ENCODE measurements around the gene NFKB1.

The NFKB1 gene

DNA sequence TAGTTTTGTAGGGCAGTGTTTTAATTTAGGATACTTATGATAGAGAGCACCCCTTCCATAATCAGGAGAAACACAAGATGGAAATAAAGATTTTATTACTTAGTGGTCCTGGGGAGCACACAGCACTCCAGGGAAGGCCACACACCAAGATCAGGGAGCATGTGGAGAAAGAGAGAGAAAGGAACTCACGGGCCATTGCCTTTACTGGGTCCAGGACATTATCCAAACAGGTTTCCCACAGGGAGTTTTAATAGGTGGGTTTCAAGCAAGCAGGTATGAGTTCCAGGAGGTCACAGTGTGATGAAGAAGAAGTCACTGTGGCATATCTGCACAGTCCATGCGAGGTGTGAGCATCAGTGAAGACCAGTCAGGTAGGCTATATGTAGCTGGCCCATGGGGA lies 46.8 kb downstream of the NFKB1 start:
- H3K27me3 ChIP-seq (ENCODE audit: insufficient read depth, poor library complexity, severe bottlenecking), result no peaks in the 10 kb centered on the region
- TF ChIP-seq GABPA (IDR thresholded peaks at IDR 0.05; ENCODE audit: low read depth), result no peak
- TF ChIP-seq, protein P1, sequence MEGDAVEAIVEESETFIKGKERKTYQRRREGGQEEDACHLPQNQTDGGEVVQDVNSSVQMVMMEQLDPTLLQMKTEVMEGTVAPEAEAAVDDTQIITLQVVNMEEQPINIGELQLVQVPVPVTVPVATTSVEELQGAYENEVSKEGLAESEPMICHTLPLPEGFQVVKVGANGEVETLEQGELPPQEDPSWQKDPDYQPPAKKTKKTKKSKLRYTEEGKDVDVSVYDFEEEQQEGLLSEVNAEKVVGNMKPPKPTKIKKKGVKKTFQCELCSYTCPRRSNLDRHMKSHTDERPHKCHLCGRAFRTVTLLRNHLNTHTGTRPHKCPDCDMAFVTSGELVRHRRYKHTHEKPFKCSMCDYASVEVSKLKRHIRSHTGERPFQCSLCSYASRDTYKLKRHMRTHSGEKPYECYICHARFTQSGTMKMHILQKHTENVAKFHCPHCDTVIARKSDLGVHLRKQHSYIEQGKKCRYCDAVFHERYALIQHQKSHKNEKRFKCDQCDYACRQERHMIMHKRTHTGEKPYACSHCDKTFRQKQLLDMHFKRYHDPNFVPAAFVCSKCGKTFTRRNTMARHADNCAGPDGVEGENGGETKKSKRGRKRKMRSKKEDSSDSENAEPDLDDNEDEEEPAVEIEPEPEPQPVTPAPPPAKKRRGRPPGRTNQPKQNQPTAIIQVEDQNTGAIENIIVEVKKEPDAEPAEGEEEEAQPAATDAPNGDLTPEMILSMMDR (IDR thresholded peaks at IDR 0.05; ENCODE audit: insufficient read depth, low read length), result no peak
- no peak for TF ChIP-seq SPI1 (IDR thresholded peaks at IDR 0.05; ENCODE audit: borderline replicate concordance, low read depth)
- TF ChIP-seq, protein P2, sequence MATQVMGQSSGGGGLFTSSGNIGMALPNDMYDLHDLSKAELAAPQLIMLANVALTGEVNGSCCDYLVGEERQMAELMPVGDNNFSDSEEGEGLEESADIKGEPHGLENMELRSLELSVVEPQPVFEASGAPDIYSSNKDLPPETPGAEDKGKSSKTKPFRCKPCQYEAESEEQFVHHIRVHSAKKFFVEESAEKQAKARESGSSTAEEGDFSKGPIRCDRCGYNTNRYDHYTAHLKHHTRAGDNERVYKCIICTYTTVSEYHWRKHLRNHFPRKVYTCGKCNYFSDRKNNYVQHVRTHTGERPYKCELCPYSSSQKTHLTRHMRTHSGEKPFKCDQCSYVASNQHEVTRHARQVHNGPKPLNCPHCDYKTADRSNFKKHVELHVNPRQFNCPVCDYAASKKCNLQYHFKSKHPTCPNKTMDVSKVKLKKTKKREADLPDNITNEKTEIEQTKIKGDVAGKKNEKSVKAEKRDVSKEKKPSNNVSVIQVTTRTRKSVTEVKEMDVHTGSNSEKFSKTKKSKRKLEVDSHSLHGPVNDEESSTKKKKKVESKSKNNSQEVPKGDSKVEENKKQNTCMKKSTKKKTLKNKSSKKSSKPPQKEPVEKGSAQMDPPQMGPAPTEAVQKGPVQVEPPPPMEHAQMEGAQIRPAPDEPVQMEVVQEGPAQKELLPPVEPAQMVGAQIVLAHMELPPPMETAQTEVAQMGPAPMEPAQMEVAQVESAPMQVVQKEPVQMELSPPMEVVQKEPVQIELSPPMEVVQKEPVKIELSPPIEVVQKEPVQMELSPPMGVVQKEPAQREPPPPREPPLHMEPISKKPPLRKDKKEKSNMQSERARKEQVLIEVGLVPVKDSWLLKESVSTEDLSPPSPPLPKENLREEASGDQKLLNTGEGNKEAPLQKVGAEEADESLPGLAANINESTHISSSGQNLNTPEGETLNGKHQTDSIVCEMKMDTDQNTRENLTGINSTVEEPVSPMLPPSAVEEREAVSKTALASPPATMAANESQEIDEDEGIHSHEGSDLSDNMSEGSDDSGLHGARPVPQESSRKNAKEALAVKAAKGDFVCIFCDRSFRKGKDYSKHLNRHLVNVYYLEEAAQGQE (IDR thresholded peaks at IDR 0.05; ENCODE audit: insufficient replicate concordance, low read depth), result no peak
- no peak for TF ChIP-seq POLR2AphosphoS5 (IDR thresholded peaks at IDR 0.05; ENCODE audit: low read depth)
- no peak overlapping the region for H3K27ac ChIP-seq (replicated peaks)
- no peak for DNase-seq (ENCODE audit: low read depth in 1 of 2, low spot score in 1 of 2)
- no peak overlapping the region for H3K4me3 ChIP-seq (replicated peaks; ENCODE audit: insufficient read depth, low read length)

DNA sequence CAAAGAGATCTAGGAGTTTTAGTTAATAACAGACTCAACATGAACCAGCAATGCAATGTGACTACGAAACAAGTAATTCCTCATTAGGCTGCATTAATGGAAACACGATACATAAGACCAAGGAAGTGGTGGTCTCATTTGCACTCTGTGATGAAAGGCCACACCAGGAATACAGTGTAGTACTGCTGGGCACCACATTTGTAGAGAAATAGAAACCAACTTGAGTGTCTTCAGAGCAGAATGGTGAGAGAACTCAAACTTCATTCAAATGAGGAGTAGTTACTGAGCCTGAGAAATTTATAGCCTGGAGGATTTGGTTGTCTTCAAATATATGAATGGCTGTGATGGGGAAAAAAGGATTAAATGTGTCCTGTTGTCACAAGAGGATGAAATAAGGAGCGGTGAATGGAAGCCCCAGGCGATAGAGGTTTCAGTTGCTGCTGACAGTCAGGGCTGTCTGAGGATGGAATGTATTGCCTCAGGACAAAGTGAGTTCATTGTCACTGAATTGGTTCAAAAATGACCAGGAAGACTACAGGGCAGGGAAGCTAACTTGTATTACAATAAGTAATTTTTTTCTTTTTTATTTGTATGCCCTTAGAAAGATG lies 50.9 kb downstream of the NFKB1 start:
- TF ChIP-seq, protein P2 (IDR thresholded peaks at IDR 0.05; ENCODE audit: insufficient replicate concordance, low read depth), result no peak
- TF ChIP-seq SPI1 (IDR thresholded peaks at IDR 0.05; ENCODE audit: borderline replicate concordance, low read depth) (no peak), GABPA (IDR thresholded peaks at IDR 0.05; ENCODE audit: low read depth) (no peak), POLR2AphosphoS5 (IDR thresholded peaks at IDR 0.05; ENCODE audit: low read depth) (no peak)
- TF ChIP-seq, protein P1 (IDR thresholded peaks at IDR 0.05; ENCODE audit: insufficient read depth, low read length), result no peak
- Histone ChIP-seq H3K27ac (replicated peaks) (no peak overlapping the region), H3K4me3 (replicated peaks; ENCODE audit: insufficient read depth, low read length) (no peak overlapping the region), H3K27me3 (ENCODE audit: insufficient read depth, poor library complexity, severe bottlenecking) (no peaks in the 10 kb centered on the region)
- DNase-seq (ENCODE audit: low read depth in 1 of 2, low spot score in 1 of 2), result no peak

DNA sequence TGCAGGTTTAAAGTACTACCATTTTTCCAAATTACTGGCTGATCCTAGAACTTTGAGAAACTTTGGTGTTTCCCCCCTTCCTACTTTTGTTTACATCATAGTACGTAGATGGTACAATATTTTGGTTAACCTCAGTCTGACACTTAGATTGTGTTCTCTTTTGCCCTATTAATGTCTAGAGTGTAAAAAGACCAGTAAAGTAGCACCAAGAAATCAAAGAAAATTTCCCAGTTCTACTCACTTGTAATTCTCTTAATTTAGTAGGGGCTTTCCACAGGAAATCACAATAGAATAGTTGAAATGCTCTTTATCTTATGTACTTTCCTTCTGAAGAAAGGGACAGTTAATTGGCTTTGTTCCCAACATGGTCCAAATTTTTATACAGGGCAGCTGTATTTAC lies 51.6 kb downstream of the NFKB1 start:
- DNase-seq (ENCODE audit: low read depth in 1 of 2, low spot score in 1 of 2), result no peak

More for the DNA sequence above, 51.6 kb downstream of the NFKB1 start:
- H3K27ac ChIP-seq (replicated peaks), result no peak overlapping the region
- no peak overlapping the region for H3K4me3 ChIP-seq (replicated peaks; ENCODE audit: insufficient read depth, low read length)
- TF ChIP-seq POLR2AphosphoS5 (IDR thresholded peaks at IDR 0.05; ENCODE audit: low read depth) (no peak), GABPA (IDR thresholded peaks at IDR 0.05; ENCODE audit: low read depth) (no peak), SPI1 (IDR thresholded peaks at IDR 0.05; ENCODE audit: borderline replicate concordance, low read depth) (no peak)
- TF ChIP-seq, protein P1 (IDR thresholded peaks at IDR 0.05; ENCODE audit: insufficient read depth, low read length), result no peak
- TF ChIP-seq, protein P2 (IDR thresholded peaks at IDR 0.05; ENCODE audit: insufficient replicate concordance, low read depth), result no peak
- H3K27me3 ChIP-seq (ENCODE audit: insufficient read depth, poor library complexity, severe bottlenecking), result no peaks in the 10 kb centered on the region
